Muscle of back (tissue), 11 donors: ENCODE results near the gene SCFD2. TPM values are rescaled to one million over a fixed set of nuclear protein-coding genes. Genes with fewer than 3 reads are reported as not detected.
A peak's percentile ranks its signal among the peaks of the same experiment; 100 is the strongest.

Experiments
- DNase-seq, 3 donors: peaks; one replicate each; pipeline versions ENCODE4 v3.0.0 to v3.0.0-alpha.2; 2013
- polyA plus RNA-seq, 10 donors: library from polyadenylated mRNA; unstranded; fragments of 120-200 nt; gene quantifications; one replicate each; pipeline ENCODE4 v1.2.1, GENCODE V29; 2013; ENCODE audit not compliant: insufficient read length in 10 of 10

The SCFD2 gene
- polyA plus RNA-seq, 10 donors = 9.9 to 13.4 (median 11.3) TPM

GRCh38 chr4:52935317-52935716 lies 430.5 kb downstream of the SCFD2 start:
- DNase-seq = no peak

- no peak for DNase-seq
These were observed 432.1 kb downstream of the SCFD2 start for GRCh38 chr4:52933738-52934137.

GRCh38 chr4:52932591-52933470 lies 433.0 kb downstream of the SCFD2 start:
- peak in 1 of 3 donors; percentile 45 for DNase-seq

DNA sequence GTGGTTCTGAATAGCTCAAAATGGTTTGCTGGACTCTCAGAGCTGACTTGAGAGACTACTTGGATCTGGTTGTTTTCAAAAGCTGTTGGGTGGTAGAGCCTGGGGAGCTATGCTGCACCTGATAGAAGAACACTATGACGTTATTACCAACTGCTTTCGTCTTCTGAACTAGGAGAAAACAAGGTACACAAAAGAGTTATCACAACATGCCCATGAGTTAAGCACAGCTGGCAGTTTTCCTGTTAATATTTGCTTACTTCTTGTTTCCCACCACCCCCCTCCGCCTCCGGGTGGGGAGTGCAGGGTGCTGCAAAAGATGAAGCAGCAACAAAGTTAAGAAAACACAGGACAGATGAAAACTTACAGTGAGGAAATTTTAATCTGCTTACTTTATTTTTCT lies 434.6 kb downstream of the SCFD2 start:
- DNase-seq = no peak

- no peak for DNase-seq
These were observed 439.5 kb downstream of the SCFD2 start for GRCh38 chr4:52926196-52926974.

DNA sequence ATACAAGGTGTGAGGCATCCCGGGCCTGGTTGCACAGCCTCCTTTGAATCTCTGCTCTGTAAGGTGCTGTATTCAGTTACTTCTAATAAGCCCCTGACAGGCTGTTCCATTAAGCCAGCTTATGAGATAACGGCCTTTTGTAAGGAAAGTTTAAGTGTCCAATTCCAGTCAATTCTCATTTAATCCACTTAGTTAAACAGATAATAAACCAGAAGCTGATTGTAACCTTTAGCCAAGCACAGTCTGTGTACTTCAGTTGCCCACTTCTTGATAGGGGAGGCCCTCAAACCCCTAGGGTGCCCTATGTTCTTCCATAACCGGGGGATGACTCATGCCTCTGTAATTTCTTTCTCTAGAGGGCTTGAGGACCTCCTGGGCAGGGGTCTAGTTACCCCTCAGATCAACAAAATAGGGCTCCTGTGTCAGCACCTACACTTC lies 440.3 kb downstream of the SCFD2 start:
- DNase-seq = no peak

- DNase-seq = no peak
These were observed 446.4 kb downstream of the SCFD2 start for GRCh38 chr4:52919461-52919860.

- DNase-seq = no peak
These were observed 448.0 kb downstream of the SCFD2 start for GRCh38 chr4:52917817-52918216.

GRCh38 chr4:52915730-52916300 lies 450.0 kb downstream of the SCFD2 start:
- DNase-seq = no peak

DNA sequence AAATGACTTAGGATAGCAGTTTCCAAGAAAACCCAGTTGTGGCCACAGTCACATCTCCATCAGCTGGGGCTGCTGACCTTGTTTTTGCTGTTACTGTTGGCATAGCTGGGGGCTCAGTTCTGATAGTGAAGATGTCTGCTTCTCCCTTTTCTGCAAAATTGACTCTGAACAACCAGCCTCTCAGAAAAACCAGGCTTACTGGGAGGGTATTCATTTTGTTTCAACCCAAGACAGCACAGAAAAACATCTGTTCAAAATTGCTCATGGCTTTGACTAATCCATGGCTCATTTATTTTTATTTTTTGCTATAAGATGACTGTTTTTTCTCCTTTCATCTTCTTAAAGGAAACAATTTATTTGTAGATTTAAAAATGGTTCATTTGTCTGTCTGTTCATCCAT lies 450.7 kb downstream of the SCFD2 start:
- DNase-seq = no peak

- DNase-seq = peak in 1 of 3 donors; percentile 41
These were observed 451.7 kb downstream of the SCFD2 start for GRCh38 chr4:52914051-52914605.

DNA sequence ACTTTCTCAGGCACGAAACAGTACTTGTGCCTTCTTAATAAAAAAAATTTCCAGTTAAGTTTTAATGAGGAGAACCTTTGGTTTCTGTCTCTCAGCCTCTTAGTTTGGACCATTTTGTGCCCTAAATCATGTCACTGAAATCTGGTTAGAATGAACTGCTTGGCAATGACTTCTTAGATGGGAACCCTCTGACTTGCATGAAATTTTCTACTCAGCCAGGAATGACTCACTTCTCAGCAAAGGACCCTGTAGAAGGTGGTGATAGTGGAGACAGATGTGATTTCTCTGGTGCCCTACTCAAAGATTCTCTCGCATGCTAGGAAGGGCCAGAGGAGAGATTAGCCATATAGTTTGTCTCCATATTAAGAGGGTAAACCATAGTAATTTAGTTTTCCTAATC lies 453.3 kb downstream of the SCFD2 start:
- DNase-seq = no peak

DNA sequence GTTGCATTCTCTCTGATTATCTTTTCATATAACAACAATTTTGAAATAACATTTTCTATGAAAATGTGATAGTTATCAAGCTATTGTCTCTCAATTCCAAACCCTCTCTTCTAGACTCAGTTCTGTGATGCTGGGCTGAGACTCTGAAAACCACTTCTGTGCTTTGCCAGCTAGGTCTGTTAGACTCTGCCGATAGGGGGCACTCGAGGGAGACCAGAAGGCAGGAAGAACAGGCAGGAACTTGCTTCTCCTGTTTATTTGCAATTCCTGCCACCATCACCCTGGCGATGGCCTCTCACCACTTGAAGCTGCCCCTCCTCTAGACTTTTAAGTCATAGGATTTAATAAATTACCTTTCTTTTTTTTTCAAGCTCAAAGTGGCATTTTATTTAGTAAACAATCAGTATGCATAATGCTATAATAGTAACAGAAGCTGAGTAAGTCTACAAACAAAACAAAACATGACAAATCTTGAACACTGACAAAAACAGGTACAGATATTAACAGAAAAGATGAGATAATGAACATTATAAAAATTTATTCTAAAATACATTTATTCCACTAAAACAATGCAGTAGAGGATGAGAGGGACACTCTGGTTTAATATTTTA lies 454.1 kb downstream of the SCFD2 start:
- DNase-seq = peak in 2 of 3 donors; percentile 44 to 56

- DNase-seq = no peak
These were observed 455.7 kb downstream of the SCFD2 start for GRCh38 chr4:52910115-52910514.

- DNase-seq = no peak
These were observed 458.4 kb downstream of the SCFD2 start for GRCh38 chr4:52907510-52907909.

- no peak for DNase-seq
These were observed 461.4 kb downstream of the SCFD2 start for GRCh38 chr4:52904421-52904820.

DNA sequence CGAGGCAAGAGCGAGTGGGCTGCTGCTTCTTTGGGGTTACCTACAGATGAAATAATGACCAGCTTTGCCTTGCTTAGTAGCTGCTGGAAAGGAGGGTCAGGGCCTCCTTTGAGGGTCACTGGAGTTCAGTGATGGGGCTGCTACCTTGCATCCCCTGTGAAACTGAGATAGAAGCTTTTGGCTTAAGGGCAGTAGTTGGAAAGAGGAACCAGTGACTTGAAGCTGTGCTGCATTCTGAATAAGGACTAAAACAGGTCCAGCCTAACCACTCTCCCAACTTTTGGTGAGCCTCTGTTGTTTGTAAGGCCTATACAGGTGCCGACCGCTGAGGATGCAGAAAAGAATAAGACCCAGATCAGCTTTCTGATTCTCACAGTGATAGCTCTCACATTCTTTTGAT lies 462.6 kb downstream of the SCFD2 start:
- no peak for DNase-seq

GRCh38 chr4:52894443-52894842 lies 471.4 kb downstream of the SCFD2 start:
- peak in 2 of 3 donors; percentile 25 to 58 for DNase-seq

GRCh38 chr4:52892880-52893279 lies 473.0 kb downstream of the SCFD2 start:
- no peak for DNase-seq

- no peak for DNase-seq
These were observed 474.1 kb downstream of the SCFD2 start for GRCh38 chr4:52891743-52892142.

- no peak for DNase-seq
These were observed 475.4 kb downstream of the SCFD2 start for GRCh38 chr4:52890521-52890791.
